CD4-positive, alpha-beta T cell treated with Interleukin-10 for 1 hour (primary cell): ENCODE measurements around the gene MIPOL1.
"Not testable (repeated sequence)": the region's sequence is repeated elsewhere in the genome, so short reads cannot be mapped to it uniquely, and the experiment has no call there.

ENCODE experiments used
- DNase-seq: peaks from one replicate; pipeline ENCODE4 v3.0.0-alpha.2; 2020

MIPOL1 gene

GRCh38 chr14:37469650-37470049 lies 271.9 kb downstream of the MIPOL1 start:
- DNase-seq, result no peak

- DNase-seq, result no peak
Observed at GRCh38 chr14:37470251-37470650, 272.5 kb downstream of the MIPOL1 start.

- no peak for DNase-seq
Observed at GRCh38 chr14:37472906-37473305, 275.2 kb downstream of the MIPOL1 start.

GRCh38 chr14:37474191-37474590 lies 276.5 kb downstream of the MIPOL1 start:
- DNase-seq, result no peak

- no peak for DNase-seq
Observed at GRCh38 chr14:37480446-37481290, 282.9 kb downstream of the MIPOL1 start.

- DNase-seq, result no peak
Observed at GRCh38 chr14:37482428-37482827, 284.7 kb downstream of the MIPOL1 start.

- no peak for DNase-seq
Observed at GRCh38 chr14:37483672-37484071, 285.9 kb downstream of the MIPOL1 start.

- no peak for DNase-seq
Observed at GRCh38 chr14:37490607-37491006, 292.9 kb downstream of the MIPOL1 start.

- DNase-seq, result no peak
Observed at GRCh38 chr14:37491076-37491475, 293.3 kb downstream of the MIPOL1 start.

GRCh38 chr14:37493606-37494005 lies 295.9 kb downstream of the MIPOL1 start:
- no peak for DNase-seq

- no peak for DNase-seq
Observed at GRCh38 chr14:37497422-37497821, 299.7 kb downstream of the MIPOL1 start.

GRCh38 chr14:37501877-37502276 lies 304.1 kb downstream of the MIPOL1 start:
- DNase-seq, result no peak

- no peak for DNase-seq
Observed at GRCh38 chr14:37508503-37508902, 310.8 kb downstream of the MIPOL1 start.

- DNase-seq, result no peak
Observed at GRCh38 chr14:37512173-37512572, 314.4 kb downstream of the MIPOL1 start.

GRCh38 chr14:37515771-37516170 lies 318.0 kb downstream of the MIPOL1 start:
- no peak for DNase-seq

- DNase-seq, result no peak
Observed at GRCh38 chr14:37526994-37527393, 329.3 kb downstream of the MIPOL1 start.

GRCh38 chr14:37539992-37540391 lies 342.3 kb downstream of the MIPOL1 start:
- no peak for DNase-seq

- no peak for DNase-seq
Observed at GRCh38 chr14:37544407-37544806, 346.7 kb downstream of the MIPOL1 start.

GRCh38 chr14:37545174-37545573 lies 347.4 kb downstream of the MIPOL1 start:
- DNase-seq, result no peak

GRCh38 chr14:37546621-37547447 lies 349.1 kb downstream of the MIPOL1 start:
- no peak for DNase-seq

GRCh38 chr14:37550511-37550910 lies 352.8 kb downstream of the MIPOL1 start:
- DNase-seq, result no peak

GRCh38 chr14:37551119-37551518 lies 353.4 kb downstream of the MIPOL1 start:
- DNase-seq, result no peak

- no peak for DNase-seq
Observed at GRCh38 chr14:37553935-37554550, 356.3 kb downstream of the MIPOL1 start.

GRCh38 chr14:37555596-37555995 lies 357.9 kb downstream of the MIPOL1 start:
- not testable (repeated sequence) for DNase-seq
